K562 (cell line): Measurements from ENCODE around the gene MEF2C. TPM values are rescaled to one million over a fixed set of nuclear protein-coding genes. Genes with fewer than 3 reads are reported as not detected.

Experiments used
- ATAC-seq: fragments of 200-7000 bp; cut with Tn5 transposase; 3 replicates; pipeline ENCODE4 v1.9.1; 2020; ENCODE audit warnings: moderate library complexity
- BruUV-seq: library from RNA; stranded (reverse); fragments of 400-500 nt; replicated peaks from 2 replicates; lab custom pipeline; 2021; lab: Mats Ljungman, UMichigan
- CTCF ChIA-PET: fragments of 300-600 bp; formaldehyde crosslinking; extraction: SDS; loops from one replicate; lab custom pipeline; 2021; ENCODE audit warnings: low intra/inter-chr PET ratio; lab: Yijun Ruan, JAX
- POLR2A ChIA-PET: fragments of 300-600, 350-650 bp; sonication (Branson Sonifier 250); formaldehyde crosslinking; extraction: SDS; loops from one replicate; lab custom pipeline; 2021; ENCODE audit warnings: antibody characterized with exemption, inconsistent platforms; lab: Yijun Ruan, JAX
- DNase-seq, 4 experiments: peaks; one replicate each; pipeline versions ENCODE4 v3.0.0 to v3.0.0-alpha.2; 2011 to 2018; ENCODE audit warnings: low spot score in 3 of 4, mixed read lengths in 3 of 4; ENCODE audit errors: extremely low read depth in 1 of 4
- FAIRE-seq: peaks from 2 replicates; lab custom pipeline; 2011; peaks lifted over from hg19 to GRCh38; lab: Jason Lieb, UNC
- H2AFZ ChIP-seq: 2 replicates; pipeline ENCODE4 v1.6.0; 2011; ENCODE audit warnings: low read depth, low read length, control low read depth, inconsistent platforms
- H3K27ac ChIP-seq: fragments of 200-600 bp; 3 replicates; pipeline ENCODE4 v1.8.0; 2011; ENCODE audit warnings: low read depth, mild to moderate bottlenecking, control low read depth, inconsistent platforms, low read length, moderate library complexity, mixed read lengths; ENCODE audit errors: extremely low read depth
- H3K27me3 ChIP-seq, 2 experiments: fragments of 300-600 bp in 1 of 2; 2 replicates in 1 of 2; 3 replicates in 1 of 2; pipeline versions ENCODE4 v1.6.0 to v1.8.0; 2011; ENCODE audit warnings: inconsistent platforms in 2 of 2, low read length in 2 of 2, mild to moderate bottlenecking in 1 of 2, mixed read lengths in 1 of 2, moderate library complexity in 1 of 2; ENCODE audit not compliant: control insufficient read depth in 2 of 2, insufficient read depth in 2 of 2
- H3K36me3 ChIP-seq: fragments of 300-600 bp; 3 replicates; pipeline ENCODE4 v1.8.0; 2011; ENCODE audit warnings: mild to moderate bottlenecking, low read length, inconsistent platforms; ENCODE audit not compliant: control insufficient read depth, insufficient read depth
- H3K4me1 ChIP-seq, 2 experiments: fragments of 200-600 bp in 1 of 2; replicated peaks in 1 of 2; 2 replicates in 1 of 2; 3 replicates in 1 of 2; pipeline versions ENCODE4 v1.5.1 to v1.8.0; 2011; ENCODE audit warnings: inconsistent platforms in 2 of 2, low read length in 2 of 2, mild to moderate bottlenecking in 1 of 2, mixed read lengths in 1 of 2, moderate library complexity in 1 of 2; ENCODE audit not compliant: control insufficient read depth in 2 of 2, insufficient read depth in 2 of 2
- H3K4me2 ChIP-seq: 2 replicates; pipeline ENCODE4 v1.6.1; 2011; ENCODE audit warnings: low read length, control low read depth, inconsistent platforms, mixed read lengths; ENCODE audit not compliant: insufficient read depth
- H3K4me3 ChIP-seq: fragments of 200-600 bp; sonication (generic), shearing (Covaris generic); 2 replicates; pipeline ENCODE4 v1.5.1; 2016; ENCODE audit warnings: control low read depth, inconsistent platforms
- H3K79me2 ChIP-seq: fragments of 200-600 bp; 3 replicates; pipeline ENCODE4 v1.8.0; 2011; ENCODE audit warnings: low read length, inconsistent platforms; ENCODE audit not compliant: control insufficient read depth, insufficient read depth
- H3K9ac ChIP-seq, 2 experiments: 2 replicates each; pipeline versions ENCODE4 v1.6.0 to v1.6.1; 2011; ENCODE audit warnings: low read depth in 2 of 2, low read length in 2 of 2, control low read depth in 1 of 2, inconsistent platforms in 1 of 2, mild to moderate bottlenecking in 1 of 2, mixed read lengths in 1 of 2; ENCODE audit not compliant: insufficient read depth in 1 of 2
- H3K9me1 ChIP-seq: one replicate; pipeline ENCODE4 v1.6.0; 2011; ENCODE audit warnings: inconsistent platforms, mild to moderate bottlenecking, low read length, moderate library complexity; ENCODE audit not compliant: control insufficient read depth, insufficient read depth
- H3K9me3 ChIP-seq: replicated peaks from 2 replicates; pipeline ENCODE4 v1.5.1; 2011; ENCODE audit warnings: low read depth, low read length, inconsistent platforms; ENCODE audit not compliant: control insufficient read depth, insufficient read depth
- H4K20me1 ChIP-seq: replicated peaks from 2 replicates; pipeline ENCODE4 v1.6.1; 2011; ENCODE audit warnings: low read length, inconsistent platforms, mixed read lengths; ENCODE audit not compliant: control insufficient read depth, insufficient read depth
- GTF2E2 ChIP-seq: fragments of 200-800 bp; sonication (Bioruptor generic); IDR thresholded peaks from 2 replicates; pipeline ENCODE4 v1.6.1; 2016; ENCODE audit warnings: missing genetic modification characterization, missing compliant biosample characterization
- HNRNPK ChIP-seq: fragments of 200-400 bp; formaldehyde crosslinking; IDR thresholded peaks from one replicate; pipeline ENCODE4 v1.6.1; 2018; ENCODE audit warnings: mild to moderate bottlenecking, low read depth, low read length; ENCODE audit not compliant: poor library complexity, severe bottlenecking
- IRF9 ChIP-seq: fragments of 450-650 bp; IDR thresholded peaks from 2 replicates; pipeline ENCODE4 v1.6.1; 2016; ENCODE audit warnings: missing biosample characterization, missing genetic modification characterization
- ZNF77 ChIP-seq: fragments of 250-450 bp; sonication (Bioruptor Pico); IDR thresholded peaks from 2 replicates; pipeline ENCODE4 v1.5.0; 2020
- WGBS: fragments of 100-300 bp; shearing (Covaris generic); methylation state at CpG from one replicate; pipeline ENCODE4 v1.1.6; 2016; ENCODE audit warnings: low coverage, mixed read lengths; ENCODE audit not compliant: insufficient coverage; ENCODE audit errors: missing lambda C conversion rate; 5-methylcytosine and 5-hydroxymethylcytosine counted together
- in situ Hi-C: fragments of 300-500 bp; cut with MboI; formaldehyde crosslinking; loops from 4 replicates; pipeline ENCODE4 v1.15.0; 2018; ENCODE audit warnings: inconsistent platforms, mixed read lengths
- intact Hi-C: fragments of 100-400 bp; cut with micrococcal nuclease; formaldehyde crosslinking; loops from 2 replicates; pipeline ENCODE4 v1.14.2; 2022
- polyA plus RNA-seq, 8 experiments: library from polyadenylated mRNA; depleted of rRNA in 4 of 8; stranded (reverse) in 5 of 8; unstranded in 3 of 8; fragments of >200 nt; fragmentation: Nextera tagmentation in 2 of 8; fragmentation: Illumina TruSeq in 1 of 8; extraction: Ambion mirVana in 2 of 8; extraction: Trizol in 1 of 8; gene quantifications; 2 replicates each; pipeline versions ENCODE4 v1.2.1 to v1.2.3, GENCODE V29; 2011 to 2014; ENCODE audit warnings: inconsistent platforms in 1 of 8, missing spikeins in 1 of 8
- total RNA-seq, 7 experiments: library from RNA; depleted of rRNA in 6 of 7; stranded (reverse); fragments of >200 nt in 6 of 7; fragmentation: Illumina TruSeq in 2 of 7; extraction: Trizol in 2 of 7; gene quantifications; 2 replicates each; pipeline versions ENCODE4 v1.2.1 to v1.2.3, GENCODE V29; 2011 to 2021; ENCODE audit warnings: low replicate concordance in 1 of 7

MEF2C gene
- total and polyA plus RNA-seq, 9 of the 15 experiments (the other 6 are each of a cell fraction or from before 2014, with no cell fraction given): 25.1 to 67.8 (median 58.3) TPM

DNA sequence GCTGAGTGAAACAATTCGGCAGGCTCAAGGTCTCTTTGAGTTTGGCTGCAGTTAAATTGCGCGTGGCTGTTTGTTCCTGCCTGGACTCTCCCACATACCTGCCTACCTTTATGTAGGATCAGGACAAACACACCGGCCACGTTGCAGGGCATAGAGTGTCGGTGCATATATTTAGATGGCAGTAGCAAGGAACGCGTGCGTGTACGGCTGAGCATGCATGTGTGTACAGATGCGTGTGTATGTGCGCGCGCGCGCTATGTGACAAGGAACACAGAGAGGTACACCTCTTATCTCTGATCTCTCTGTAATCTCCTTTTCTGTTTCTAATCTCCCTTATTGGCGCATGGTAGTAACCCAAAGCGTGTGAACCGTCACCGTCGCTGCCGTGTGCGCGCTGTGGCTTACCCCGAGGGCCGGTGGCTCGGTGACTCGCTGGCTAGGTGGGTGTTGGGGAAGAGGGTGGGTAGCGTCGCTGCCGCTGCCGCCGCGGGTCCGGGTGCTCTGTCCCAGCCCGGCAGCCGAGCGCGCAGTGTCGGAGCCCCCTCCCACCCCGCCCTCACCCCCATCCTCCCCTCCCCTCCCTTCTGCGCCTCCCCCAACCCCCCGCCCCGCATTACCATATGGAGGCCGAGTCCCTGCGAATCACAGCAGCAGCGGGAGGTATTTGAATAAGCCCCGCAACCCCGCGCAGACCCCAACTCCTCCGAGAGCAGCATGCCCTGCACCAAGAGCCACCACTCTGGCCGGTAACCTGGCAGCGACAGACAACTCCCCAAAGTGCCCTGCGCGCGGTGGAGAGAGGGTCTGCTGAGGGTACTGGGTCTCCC, 204.8 kb downstream of the MEF2C start:
- ChIA-PET POLR2A (no interaction called here), CTCF (no interaction called here)
- TF ChIP-seq HNRNPK: peak; percentile 62
- no peak for TF ChIP-seq ZNF77 (CRISPR knock-in tag)
- no peak overlapping the region for H3K4me2 ChIP-seq
- no peak overlapping the region for H3K27ac ChIP-seq
- ATAC-seq: no peak
- no peaks in the 10 kb centered on the region for H3K9me3 ChIP-seq
- intact Hi-C loops: no loop called here
- H4K20me1 ChIP-seq: no peaks in the 10 kb centered on the region; the same call in 1 of the 2 replicates
- H3K79me2 ChIP-seq: no peaks in the 10 kb centered on the region
- no peak overlapping the region for H2AFZ ChIP-seq
- H3K9ac ChIP-seq: no peak overlapping the region
- BruUV-seq: no TSS peak
- H3K4me1 ChIP-seq: peaks cover 0 to 22% of the 10 kb centered on the region in 2 experiments; a peak in 3 of 5 replicates
- peaks cover 21 to 40% of the 10 kb centered on the region in 2 experiments; a peak in 4 of 5 replicates for H3K27me3 ChIP-seq
- 62% methylated on average over 21 of the region's 56 CpGs for WGBS
- no peak overlapping the region for H3K4me3 ChIP-seq
- DNase-seq: no peak
- in situ Hi-C loops: loop anchor here (10.0 kb wide), 1 partner anchor 533 kb away; no protein-coding TSS in a partner anchor
- H3K36me3 ChIP-seq: no peaks in the 10 kb centered on the region
- no peak for FAIRE-seq
- H3K9me1 ChIP-seq: peaks cover 3% of the 10 kb centered on the region

DNA sequence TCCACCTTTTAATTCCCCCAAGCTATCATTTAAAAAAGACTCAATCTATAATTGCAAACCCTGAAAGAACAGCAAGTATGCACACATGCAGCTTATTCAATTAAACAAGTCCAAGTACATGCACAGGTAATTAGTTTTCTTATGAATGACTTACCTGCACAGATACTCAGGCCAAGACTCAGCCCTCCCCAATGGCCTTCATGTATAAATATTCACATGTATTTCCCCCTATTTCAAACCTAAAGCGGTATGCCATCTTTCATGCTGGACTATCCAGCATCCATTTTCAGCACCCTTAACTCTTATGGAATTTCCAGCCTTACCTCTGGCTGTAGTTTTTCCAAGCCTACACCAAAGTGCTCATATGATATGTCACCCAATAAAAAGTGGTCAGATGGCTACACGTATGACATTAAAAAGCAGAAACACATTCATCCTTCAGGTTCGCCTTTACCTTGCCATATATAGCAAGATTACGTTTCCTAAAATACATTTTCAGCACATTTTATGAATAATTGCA, 205.5 kb downstream of the MEF2C start:
- WGBS: 13% methylated on average over 4 of the region's 4 CpGs
- in situ Hi-C loops: loop anchor here (10.0 kb wide), 1 partner anchor 533 kb away; no protein-coding TSS in a partner anchor
- POLR2A ChIA-PET: no interaction called here
- Histone ChIP-seq H3K4me1 (peaks cover 0 to 22% of the 10 kb centered on the region in 2 experiments; a peak in 3 of 5 replicates), H3K36me3 (no peaks in the 10 kb centered on the region), H4K20me1 (no peaks in the 10 kb centered on the region; the same call in 1 of the 2 replicates), H3K4me2 (no peak overlapping the region), H3K4me3 (no peak overlapping the region), H2AFZ (no peak overlapping the region), H3K27me3 (peaks cover 16 to 42% of the 10 kb centered on the region in 2 experiments; a peak in 4 of 5 replicates), H3K9me3 (no peaks in the 10 kb centered on the region), H3K9me1 (peaks cover 3% of the 10 kb centered on the region), H3K9ac (no peak overlapping the region)
- CTCF ChIA-PET: no interaction called here
- intact Hi-C loops: no loop called here
- DNase-seq (no peak), ATAC-seq (no peak)
- no TSS peak for BruUV-seq
- TF ChIP-seq IRF9 (tag) (no peak), GTF2E2 (tag) (no peak)
- TF ChIP-seq, all 486 proteins: peak for 0
- H3K27ac ChIP-seq: no peak overlapping the region
- FAIRE-seq: no peak
- H3K79me2 ChIP-seq: no peaks in the 10 kb centered on the region
